RWPE1 (cell line): ENCODE data around the gene CIB2.
A peak's percentile ranks its signal among the peaks of the same experiment; 100 is the strongest.

Experiments
- CTCF ChIA-PET: fragments of 350-600 bp; sonication (Branson Sonifier 250); formaldehyde crosslinking; extraction: SDS; loops from one replicate; lab custom pipeline; 2021; lab: Yijun Ruan, JAX
- POLR2A ChIA-PET: fragments of 400-600 bp; formaldehyde crosslinking; extraction: SDS; loops from one replicate; lab custom pipeline; 2020; ENCODE audit warnings: antibody characterized with exemption; ENCODE audit not compliant: low non-redundant PET; lab: Yijun Ruan, JAX
- DNase-seq: peaks from one replicate; pipeline ENCODE4 v3.0.0; 2012; ENCODE audit warnings: low spot score
- H3K27ac ChIP-seq: fragments of 450-650 bp; 2 replicates; pipeline ENCODE4 v1.5.1; 2017
- TF ChIP-seq, protein P1 (sequence below): fragments of 450-650 bp; conservative IDR thresholded peaks from 2 replicates; pipeline ENCODE4 v1.5.1; 2017; ENCODE audit warnings: low read depth, mild to moderate bottlenecking

The CIB2 gene

DNA sequence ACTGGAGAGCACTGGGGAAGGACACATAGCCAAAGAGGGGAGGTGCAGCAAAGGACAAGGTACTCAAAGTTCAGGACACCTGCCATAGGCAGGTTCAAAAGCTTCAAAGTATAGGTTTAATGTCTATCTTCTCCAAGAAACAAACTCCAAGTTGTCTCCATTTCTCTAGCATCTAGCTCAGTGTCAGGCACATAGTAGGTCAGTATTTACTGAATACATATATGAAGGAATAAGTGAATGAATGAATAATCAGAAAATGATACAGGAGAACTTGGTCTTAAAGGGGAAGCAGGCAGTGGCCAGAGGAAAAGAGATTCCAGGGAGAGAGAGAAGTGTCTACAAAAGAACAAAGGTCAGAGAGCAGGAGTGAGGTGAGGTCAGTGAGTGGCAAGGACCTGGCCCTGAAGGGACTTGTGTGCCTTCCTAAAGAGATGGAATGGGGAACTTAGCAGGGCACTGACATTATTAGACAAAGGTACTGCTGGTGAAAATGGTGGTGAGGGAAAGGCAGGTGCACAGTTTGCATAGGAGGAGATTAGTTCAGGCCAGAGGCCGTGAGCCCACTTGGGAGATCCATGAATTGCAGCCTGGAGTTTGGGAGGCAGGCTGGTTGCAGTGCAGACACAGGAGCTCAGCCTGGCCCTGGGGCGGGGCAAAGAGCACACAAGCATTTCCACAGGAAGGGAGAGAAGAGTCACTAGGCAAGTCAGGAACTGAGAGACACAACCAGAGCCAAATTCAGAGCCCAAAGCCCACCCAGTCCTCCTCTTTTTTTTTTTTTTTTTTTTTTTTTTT is 75.1 kb downstream of the CIB2 start:
- ChIA-PET POLR2A (interaction anchor here (0.6 kb wide), 1 partner anchor 201 kb away, joined by 3 read pairs; no protein-coding TSS in a partner anchor), CTCF (interaction anchor here (0.6 to 0.7 kb wide), 3 partner anchors 13 to 405 kb away, joined by 4 to 10 read pairs (median 7); no protein-coding TSS in a partner anchor)
- TF ChIP-seq, protein P1, sequence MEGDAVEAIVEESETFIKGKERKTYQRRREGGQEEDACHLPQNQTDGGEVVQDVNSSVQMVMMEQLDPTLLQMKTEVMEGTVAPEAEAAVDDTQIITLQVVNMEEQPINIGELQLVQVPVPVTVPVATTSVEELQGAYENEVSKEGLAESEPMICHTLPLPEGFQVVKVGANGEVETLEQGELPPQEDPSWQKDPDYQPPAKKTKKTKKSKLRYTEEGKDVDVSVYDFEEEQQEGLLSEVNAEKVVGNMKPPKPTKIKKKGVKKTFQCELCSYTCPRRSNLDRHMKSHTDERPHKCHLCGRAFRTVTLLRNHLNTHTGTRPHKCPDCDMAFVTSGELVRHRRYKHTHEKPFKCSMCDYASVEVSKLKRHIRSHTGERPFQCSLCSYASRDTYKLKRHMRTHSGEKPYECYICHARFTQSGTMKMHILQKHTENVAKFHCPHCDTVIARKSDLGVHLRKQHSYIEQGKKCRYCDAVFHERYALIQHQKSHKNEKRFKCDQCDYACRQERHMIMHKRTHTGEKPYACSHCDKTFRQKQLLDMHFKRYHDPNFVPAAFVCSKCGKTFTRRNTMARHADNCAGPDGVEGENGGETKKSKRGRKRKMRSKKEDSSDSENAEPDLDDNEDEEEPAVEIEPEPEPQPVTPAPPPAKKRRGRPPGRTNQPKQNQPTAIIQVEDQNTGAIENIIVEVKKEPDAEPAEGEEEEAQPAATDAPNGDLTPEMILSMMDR: no peak
- peak overlapping the region; percentile 85 for H3K27ac ChIP-seq
- peak; percentile 46 for DNase-seq

DNA sequence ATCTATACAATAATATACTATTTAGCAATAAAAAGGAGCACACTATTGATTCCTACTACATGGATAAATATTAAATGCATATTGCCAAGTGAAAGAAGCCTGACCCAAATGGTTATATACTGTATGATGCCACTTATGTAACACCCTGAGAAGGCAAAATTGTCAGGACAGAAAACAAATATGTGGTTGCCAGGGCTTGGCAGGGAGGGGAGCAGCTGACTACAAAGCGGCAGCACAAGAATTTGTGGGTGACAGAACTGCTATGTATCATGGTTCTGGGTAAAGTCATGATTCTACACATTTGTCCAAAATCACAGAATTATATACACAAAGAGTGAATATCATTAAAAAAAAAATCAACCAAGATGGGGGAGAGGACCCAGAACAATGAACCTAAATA is 76.3 kb downstream of the CIB2 start:
- TF ChIP-seq, protein P1: no peak
- DNase-seq: no peak
- H3K27ac ChIP-seq: no peak overlapping the region
- POLR2A ChIA-PET: no interaction called here
- CTCF ChIA-PET: interaction anchor here (0.7 kb wide), 1 partner anchor 19 kb away, joined by 4 read pairs; no protein-coding TSS in a partner anchor
